ENCODE results near the gene MORC3. TPM values are rescaled to one million over a fixed set of nuclear protein-coding genes. Genes with fewer than 3 reads are reported as not detected.

Gene MORC3
- total and polyA plus RNA-seq, 4 donors, result 13.0 to 90.3 (median 19.5) TPM

DNA sequence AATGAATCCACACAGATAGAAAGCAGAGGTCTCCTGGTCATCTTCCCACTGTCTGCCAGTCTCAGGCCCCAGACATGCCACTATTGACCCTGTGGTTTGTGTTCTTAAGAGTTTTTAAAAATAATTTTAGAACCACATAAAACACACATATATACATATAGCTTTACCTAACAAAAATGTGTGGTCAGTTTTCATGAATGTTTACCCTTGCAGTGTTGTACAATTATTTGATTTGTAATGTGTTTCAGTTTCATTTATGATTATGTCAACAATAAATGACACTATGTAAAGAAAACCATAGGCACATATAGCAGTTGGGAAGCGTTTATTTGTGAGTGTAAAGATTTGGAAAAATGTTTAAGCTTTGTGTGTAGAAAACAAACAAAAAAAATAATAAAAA, 82.3 kb downstream of the MORC3 start:
- ATAC-seq (ENCODE audit: insufficient read depth, low FRiP score) (no peak), DNase-seq (no peak)
- peaks cover 0 to 8% (median 5%) of the 10 kb centered on the region in 4 donors for H3K36me3 ChIP-seq (ENCODE audit: control insufficient read depth in 4 of 4, insufficient read depth in 4 of 4, low read length in 4 of 4)
- no peaks in the 10 kb centered on the region for H3K27me3 ChIP-seq (ENCODE audit: control insufficient read depth in 3 of 3, insufficient read depth in 3 of 3, low read length in 2 of 3)
- H3K9me3 ChIP-seq (ENCODE audit: control insufficient read depth in 4 of 4, insufficient read depth in 3 of 4, low read length in 3 of 4), result no peaks in the 10 kb centered on the region
- WGBS, 2 donors, result 85 to 95% methylated on average over 1 of the region's 1 CpG
- H3K4me3 ChIP-seq, result no peak overlapping the region
- H3K9ac ChIP-seq (ENCODE audit: insufficient read depth in 1 of 2, low read length in 2 of 2), result no peak overlapping the region
- no peaks in the 10 kb centered on the region for H3K4me1 ChIP-seq (ENCODE audit: control insufficient read depth in 5 of 5, insufficient read depth in 5 of 5, low read length in 5 of 5)
- TF ChIP-seq, protein P1, sequence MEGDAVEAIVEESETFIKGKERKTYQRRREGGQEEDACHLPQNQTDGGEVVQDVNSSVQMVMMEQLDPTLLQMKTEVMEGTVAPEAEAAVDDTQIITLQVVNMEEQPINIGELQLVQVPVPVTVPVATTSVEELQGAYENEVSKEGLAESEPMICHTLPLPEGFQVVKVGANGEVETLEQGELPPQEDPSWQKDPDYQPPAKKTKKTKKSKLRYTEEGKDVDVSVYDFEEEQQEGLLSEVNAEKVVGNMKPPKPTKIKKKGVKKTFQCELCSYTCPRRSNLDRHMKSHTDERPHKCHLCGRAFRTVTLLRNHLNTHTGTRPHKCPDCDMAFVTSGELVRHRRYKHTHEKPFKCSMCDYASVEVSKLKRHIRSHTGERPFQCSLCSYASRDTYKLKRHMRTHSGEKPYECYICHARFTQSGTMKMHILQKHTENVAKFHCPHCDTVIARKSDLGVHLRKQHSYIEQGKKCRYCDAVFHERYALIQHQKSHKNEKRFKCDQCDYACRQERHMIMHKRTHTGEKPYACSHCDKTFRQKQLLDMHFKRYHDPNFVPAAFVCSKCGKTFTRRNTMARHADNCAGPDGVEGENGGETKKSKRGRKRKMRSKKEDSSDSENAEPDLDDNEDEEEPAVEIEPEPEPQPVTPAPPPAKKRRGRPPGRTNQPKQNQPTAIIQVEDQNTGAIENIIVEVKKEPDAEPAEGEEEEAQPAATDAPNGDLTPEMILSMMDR (IDR thresholded peaks at IDR 0.05; ENCODE audit: control extremely low read depth, extremely low read depth), result no peak
- H3K27ac ChIP-seq (ENCODE audit: low read depth in 1 of 2, low read length in 1 of 2), result no peak overlapping the region

DNA sequence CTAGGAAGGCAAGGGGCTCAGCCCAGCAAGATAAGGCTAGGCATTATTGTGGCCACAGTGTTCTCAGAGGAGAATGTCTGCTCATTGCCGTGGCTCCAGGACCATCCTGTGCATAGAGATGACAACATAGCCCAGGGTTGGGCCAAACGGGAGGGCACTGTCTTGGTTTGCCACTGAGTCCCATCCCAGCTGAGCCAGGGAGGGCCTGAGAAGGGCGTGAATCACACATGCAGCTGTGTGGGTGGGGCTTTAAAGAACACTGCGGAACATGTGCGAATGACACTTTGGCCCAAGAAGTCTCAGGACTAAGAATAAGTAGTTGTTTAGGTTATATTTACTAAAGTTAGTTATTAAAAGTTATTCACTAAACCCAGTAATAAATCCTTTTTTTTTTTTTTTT, 83.7 kb downstream of the MORC3 start:
- TF ChIP-seq, protein P1 (IDR thresholded peaks at IDR 0.05; ENCODE audit: control extremely low read depth, extremely low read depth), result no peak
- Histone ChIP-seq H3K27me3 (ENCODE audit: control insufficient read depth in 3 of 3, insufficient read depth in 3 of 3, low read length in 2 of 3) (no peaks in the 10 kb centered on the region), H3K27ac (ENCODE audit: low read depth in 1 of 2, low read length in 1 of 2) (no peak overlapping the region), H3K36me3 (ENCODE audit: control insufficient read depth in 4 of 4, insufficient read depth in 4 of 4, low read length in 4 of 4) (peaks cover 0 to 6% (median 4%) of the 10 kb centered on the region in 4 donors), H3K9ac (ENCODE audit: insufficient read depth in 1 of 2, low read length in 2 of 2) (no peak overlapping the region), H3K9me3 (ENCODE audit: control insufficient read depth in 4 of 4, insufficient read depth in 3 of 4, low read length in 3 of 4) (no peaks in the 10 kb centered on the region), H3K4me1 (ENCODE audit: control insufficient read depth in 5 of 5, insufficient read depth in 5 of 5, low read length in 5 of 5) (peaks cover 0 to 3% (median 0%) of the 10 kb centered on the region in 5 donors), H3K4me3 (no peak overlapping the region)
- DNase-seq (no peak), ATAC-seq (ENCODE audit: insufficient read depth, low FRiP score) (no peak)
- 93 to 94% methylated on average over 5 of the region's 5 CpGs for WGBS, 2 donors

DNA sequence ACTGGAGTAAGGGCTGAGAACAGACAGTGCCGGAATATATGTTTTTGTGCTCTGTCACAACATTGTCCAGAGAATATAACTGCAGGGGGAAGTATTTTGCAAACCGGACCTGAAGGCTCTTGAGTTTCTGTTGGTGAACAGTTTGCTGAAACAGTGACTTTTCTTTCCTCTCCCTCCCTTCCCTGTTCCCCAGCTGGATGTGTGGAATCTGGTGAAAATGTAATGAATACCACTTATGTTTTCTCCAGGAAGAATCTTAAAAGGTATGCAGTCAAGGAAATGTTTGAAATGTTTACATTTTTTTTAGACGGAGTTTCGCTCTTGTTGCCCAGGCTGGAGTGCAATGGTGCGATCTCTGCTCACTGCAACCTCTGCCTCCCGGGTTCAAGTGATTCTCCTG, 88.6 kb downstream of the MORC3 start:
- DNase-seq (no peak), ATAC-seq (ENCODE audit: insufficient read depth, low FRiP score) (no peak)
- no peak overlapping the region for H3K27ac ChIP-seq (ENCODE audit: low read depth in 1 of 2, low read length in 1 of 2)
- H3K4me3 ChIP-seq, result no peak overlapping the region
- H3K9me3 ChIP-seq (ENCODE audit: control insufficient read depth in 4 of 4, insufficient read depth in 3 of 4, low read length in 3 of 4), result no peaks in the 10 kb centered on the region
- peaks cover 0 to 3% (median 0%) of the 10 kb centered on the region in 5 donors for H3K4me1 ChIP-seq (ENCODE audit: control insufficient read depth in 5 of 5, insufficient read depth in 5 of 5, low read length in 5 of 5)
- H3K27me3 ChIP-seq (ENCODE audit: control insufficient read depth in 3 of 3, insufficient read depth in 3 of 3, low read length in 2 of 3), result no peaks in the 10 kb centered on the region
- H3K36me3 ChIP-seq (ENCODE audit: control insufficient read depth in 4 of 4, insufficient read depth in 4 of 4, low read length in 4 of 4), result peaks cover 0 to 8% (median under 1%) of the 10 kb centered on the region in 4 donors
- no peak overlapping the region for H3K9ac ChIP-seq (ENCODE audit: insufficient read depth in 1 of 2, low read length in 2 of 2)
- TF ChIP-seq, protein P1 (IDR thresholded peaks at IDR 0.05; ENCODE audit: control extremely low read depth, extremely low read depth), result no peak
- WGBS, 2 donors, result 76 to 80% methylated on average over 6 of the region's 6 CpGs

DNA sequence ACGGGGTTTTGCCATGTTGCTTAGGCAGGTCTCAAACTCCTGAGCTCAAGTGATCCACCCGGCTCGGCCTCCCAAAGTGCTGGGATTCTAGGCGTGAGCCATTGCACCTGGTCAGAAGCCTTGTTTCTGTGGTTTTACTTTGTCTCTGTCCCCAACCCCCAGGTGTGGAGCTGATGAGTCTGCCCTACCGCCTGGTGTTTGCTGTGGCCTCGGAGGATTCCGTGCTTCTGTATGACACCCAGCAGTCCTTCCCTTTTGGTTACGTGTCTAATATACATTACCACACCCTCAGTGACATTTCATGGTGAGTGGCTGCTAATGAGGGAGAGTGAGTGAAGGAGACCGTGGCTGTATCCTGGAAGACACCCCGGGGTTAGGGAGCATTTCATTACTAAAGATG, 91.3 kb downstream of the MORC3 start:
- H3K9me3 ChIP-seq (ENCODE audit: control insufficient read depth in 4 of 4, insufficient read depth in 3 of 4, low read length in 3 of 4), result no peaks in the 10 kb centered on the region
- no peak for DNase-seq
- no peak for ATAC-seq (ENCODE audit: insufficient read depth, low FRiP score)
- no peak overlapping the region for H3K4me3 ChIP-seq
- no peak overlapping the region for H3K27ac ChIP-seq (ENCODE audit: low read depth in 1 of 2, low read length in 1 of 2)
- peaks cover 0 to 3% (median 0%) of the 10 kb centered on the region in 5 donors for H3K4me1 ChIP-seq (ENCODE audit: control insufficient read depth in 5 of 5, insufficient read depth in 5 of 5, low read length in 5 of 5)
- H3K27me3 ChIP-seq (ENCODE audit: control insufficient read depth in 3 of 3, insufficient read depth in 3 of 3, low read length in 2 of 3), result no peaks in the 10 kb centered on the region
- 97% methylated on average over 10 of the region's 10 CpGs for WGBS, 2 donors
- TF ChIP-seq, protein P1 (IDR thresholded peaks at IDR 0.05; ENCODE audit: control extremely low read depth, extremely low read depth), result no peak
- no peak overlapping the region for H3K9ac ChIP-seq (ENCODE audit: insufficient read depth in 1 of 2, low read length in 2 of 2)
- peaks cover 0 to 10% (median 0%) of the 10 kb centered on the region in 4 donors for H3K36me3 ChIP-seq (ENCODE audit: control insufficient read depth in 4 of 4, insufficient read depth in 4 of 4, low read length in 4 of 4)

All from lung (tissue), 12 donors.